GM10266 (cell line): ENCODE results near the gene EMID1.

Experiments used
- DNase-seq: peaks from one replicate; pipeline ENCODE4 v3.0.0; 2012; ENCODE audit errors: extremely low spot score
- TF ChIP-seq, protein P1 (sequence below): IDR thresholded peaks from 2 replicates; pipeline ENCODE4 v1.5.1; 2012; ENCODE audit warnings: mild to moderate bottlenecking, low read depth; ENCODE audit not compliant: control insufficient read depth, insufficient read depth; ENCODE audit errors: missing control alignments

Gene EMID1

GRCh38 chr22:29259253-29259899 is 53.7 kb downstream of the EMID1 start:
- peak; percentile 7 for DNase-seq
- TF ChIP-seq, protein P1, sequence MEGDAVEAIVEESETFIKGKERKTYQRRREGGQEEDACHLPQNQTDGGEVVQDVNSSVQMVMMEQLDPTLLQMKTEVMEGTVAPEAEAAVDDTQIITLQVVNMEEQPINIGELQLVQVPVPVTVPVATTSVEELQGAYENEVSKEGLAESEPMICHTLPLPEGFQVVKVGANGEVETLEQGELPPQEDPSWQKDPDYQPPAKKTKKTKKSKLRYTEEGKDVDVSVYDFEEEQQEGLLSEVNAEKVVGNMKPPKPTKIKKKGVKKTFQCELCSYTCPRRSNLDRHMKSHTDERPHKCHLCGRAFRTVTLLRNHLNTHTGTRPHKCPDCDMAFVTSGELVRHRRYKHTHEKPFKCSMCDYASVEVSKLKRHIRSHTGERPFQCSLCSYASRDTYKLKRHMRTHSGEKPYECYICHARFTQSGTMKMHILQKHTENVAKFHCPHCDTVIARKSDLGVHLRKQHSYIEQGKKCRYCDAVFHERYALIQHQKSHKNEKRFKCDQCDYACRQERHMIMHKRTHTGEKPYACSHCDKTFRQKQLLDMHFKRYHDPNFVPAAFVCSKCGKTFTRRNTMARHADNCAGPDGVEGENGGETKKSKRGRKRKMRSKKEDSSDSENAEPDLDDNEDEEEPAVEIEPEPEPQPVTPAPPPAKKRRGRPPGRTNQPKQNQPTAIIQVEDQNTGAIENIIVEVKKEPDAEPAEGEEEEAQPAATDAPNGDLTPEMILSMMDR = no peak

- no peak for DNase-seq
- TF ChIP-seq, protein P1 = no peak
Observed at GRCh38 chr22:29260031-29260560, 54.4 kb downstream of the EMID1 start.

GRCh38 chr22:29260601-29261315 is 55.1 kb downstream of the EMID1 start:
- TF ChIP-seq, protein P1 = no peak
- no peak for DNase-seq

DNA sequence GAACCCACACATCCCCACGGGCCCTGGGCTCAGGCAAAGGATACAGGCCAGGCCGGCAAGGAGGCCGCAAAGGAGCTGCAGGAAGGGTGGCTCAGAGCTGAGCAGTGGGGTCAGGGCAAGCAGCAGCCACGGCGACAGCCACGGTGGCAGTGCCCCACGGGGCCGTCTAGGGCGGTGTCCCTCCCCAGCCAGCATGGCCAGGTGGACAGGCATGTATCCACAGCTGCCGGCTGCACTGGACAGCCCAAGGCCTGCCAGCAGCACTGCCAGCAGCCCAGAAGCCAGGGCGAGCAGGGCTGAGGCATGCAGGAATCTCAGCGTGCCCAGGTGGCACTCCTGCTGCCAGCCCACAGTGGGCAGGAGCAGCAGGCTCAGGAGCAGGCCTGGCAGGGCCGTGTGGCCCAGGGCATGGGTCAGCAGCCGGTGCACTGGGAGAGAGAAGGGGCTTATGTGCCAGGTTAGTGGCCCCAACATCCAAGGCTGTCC is 58.1 kb downstream of the EMID1 start:
- TF ChIP-seq, protein P1 = no peak
- no peak for DNase-seq

GRCh38 chr22:29265305-29265704 is 59.6 kb downstream of the EMID1 start:
- DNase-seq = no peak
- TF ChIP-seq, protein P1 = no peak

DNA sequence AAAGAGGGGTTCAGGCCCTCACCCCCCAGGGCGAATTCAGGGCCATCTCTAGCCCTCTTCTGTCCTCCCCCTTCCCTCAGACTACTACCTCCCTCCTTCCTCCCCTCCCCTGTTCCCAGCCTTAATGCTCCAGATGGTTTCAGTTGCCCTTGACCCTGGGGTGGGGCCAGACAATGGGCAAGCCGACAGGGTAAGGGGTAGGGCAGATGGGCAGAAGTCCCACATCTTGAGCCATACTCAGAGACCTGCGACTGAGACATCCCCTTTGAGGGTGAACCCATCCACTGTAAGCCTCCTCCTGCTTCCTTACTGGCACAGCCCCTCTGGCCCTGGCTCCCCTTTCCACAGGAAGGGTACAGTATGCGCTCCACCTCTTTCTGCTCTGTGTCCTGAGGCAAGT is 60.2 kb downstream of the EMID1 start:
- DNase-seq = no peak
- TF ChIP-seq, protein P1 = no peak
